HG03342 (cell line): ENCODE data around the gene GRHL1.
"Not testable (repeated sequence)": the region's sequence is repeated elsewhere in the genome, so short reads cannot be mapped to it uniquely, and the experiment has no call there.

Experiments
- ATAC-seq: cut with Tn5 transposase; IDR thresholded peaks from one replicate; pipeline ENCODE4 v1.9.1; 2021; ENCODE audit warnings: mild to moderate bottlenecking, moderate library complexity; ENCODE audit not compliant: unreplicated experiment

Gene GRHL1

GRCh38 chr2:10019602-10020400 is 68.3 kb downstream of the GRHL1 start:
- no peak for ATAC-seq

GRCh38 chr2:10022041-10022421 is 70.5 kb downstream of the GRHL1 start:
- no peak for ATAC-seq

DNA sequence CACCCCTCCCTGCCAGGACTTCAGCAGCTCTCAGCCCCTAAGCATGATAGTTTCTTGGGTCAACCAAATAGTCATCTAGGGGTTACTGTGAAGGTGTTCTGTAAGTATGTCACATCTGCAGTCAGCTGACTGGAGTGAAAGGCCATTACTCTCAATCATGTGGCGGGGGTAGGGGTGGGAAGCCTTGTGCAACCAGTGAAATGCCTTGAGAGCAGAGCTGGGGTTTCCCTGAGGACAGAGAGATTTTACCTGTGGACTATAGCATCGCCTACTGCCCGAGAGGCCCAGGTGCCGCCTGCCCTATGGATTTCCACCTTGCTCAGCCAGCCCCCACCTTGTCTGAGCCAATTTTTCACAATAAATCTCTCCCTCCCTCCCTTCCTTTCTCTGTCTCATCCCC is 71.0 kb downstream of the GRHL1 start:
- ATAC-seq, result no peak

- ATAC-seq, result no peak
Measured at GRCh38 chr2:10022966-10023662, 71.6 kb downstream of the GRHL1 start.

GRCh38 chr2:10026940-10027569 is 75.6 kb downstream of the GRHL1 start:
- ATAC-seq, result no peak

DNA sequence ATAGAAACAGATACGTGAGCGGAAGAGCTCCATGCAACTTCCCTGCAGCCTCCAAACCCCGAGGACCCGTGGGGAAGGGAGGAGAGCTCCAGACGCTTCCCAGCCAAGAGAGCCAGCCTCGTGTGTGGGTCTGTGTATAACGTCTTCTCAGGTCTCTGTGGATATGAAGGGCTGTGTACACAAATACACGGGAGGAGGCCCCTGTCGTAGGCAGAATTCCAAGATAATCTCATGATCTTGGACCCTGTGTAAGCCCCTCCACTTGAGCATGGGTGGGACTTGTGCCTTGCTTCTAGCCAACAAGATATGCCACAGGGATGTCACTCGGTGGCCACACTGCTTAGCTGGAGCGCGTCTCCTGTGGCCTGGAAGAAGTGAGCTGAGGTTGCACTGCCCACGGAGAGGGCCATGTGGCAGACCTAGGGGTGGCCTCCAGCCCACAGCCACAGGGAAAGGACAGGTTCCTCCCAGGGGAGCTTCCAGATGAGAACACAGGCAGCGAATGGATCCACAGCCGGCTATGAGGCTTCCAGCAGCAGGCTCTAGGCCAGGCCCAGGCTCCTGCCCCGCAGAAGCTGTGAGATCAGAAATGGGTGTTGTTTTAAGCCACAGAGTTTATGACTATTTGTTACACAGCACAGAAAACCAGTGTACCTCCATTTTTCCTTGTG is 76.3 kb downstream of the GRHL1 start:
- ATAC-seq, result no peak

DNA sequence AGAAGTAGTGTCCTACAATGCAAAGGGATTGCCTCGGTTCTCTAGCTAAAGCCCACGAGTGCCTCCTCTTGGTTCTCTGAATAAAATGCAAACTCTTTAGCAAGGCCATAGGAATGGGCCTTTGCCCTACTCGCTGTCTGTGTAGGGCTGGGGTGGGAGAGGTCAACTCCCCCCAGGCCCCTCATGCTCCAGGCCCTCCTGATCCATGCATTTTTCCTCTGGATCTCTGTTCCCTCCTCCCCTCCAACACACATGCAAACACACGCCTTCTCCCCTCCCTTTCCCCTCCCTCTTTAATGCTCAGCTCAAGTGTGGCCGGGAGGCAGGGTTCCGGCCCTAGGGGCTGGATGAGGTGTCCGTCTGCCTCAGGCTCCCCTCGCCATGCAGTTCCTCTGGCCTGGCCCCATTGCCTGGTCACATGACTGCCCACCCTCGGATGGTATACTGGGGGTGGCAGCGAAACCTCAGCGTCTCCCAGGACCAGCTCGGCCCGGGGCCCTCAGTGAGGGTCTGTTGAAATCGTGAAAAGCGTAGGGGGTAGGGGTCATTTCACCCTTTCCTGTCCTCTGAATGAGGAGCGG is 77.0 kb downstream of the GRHL1 start:
- no peak for ATAC-seq

DNA sequence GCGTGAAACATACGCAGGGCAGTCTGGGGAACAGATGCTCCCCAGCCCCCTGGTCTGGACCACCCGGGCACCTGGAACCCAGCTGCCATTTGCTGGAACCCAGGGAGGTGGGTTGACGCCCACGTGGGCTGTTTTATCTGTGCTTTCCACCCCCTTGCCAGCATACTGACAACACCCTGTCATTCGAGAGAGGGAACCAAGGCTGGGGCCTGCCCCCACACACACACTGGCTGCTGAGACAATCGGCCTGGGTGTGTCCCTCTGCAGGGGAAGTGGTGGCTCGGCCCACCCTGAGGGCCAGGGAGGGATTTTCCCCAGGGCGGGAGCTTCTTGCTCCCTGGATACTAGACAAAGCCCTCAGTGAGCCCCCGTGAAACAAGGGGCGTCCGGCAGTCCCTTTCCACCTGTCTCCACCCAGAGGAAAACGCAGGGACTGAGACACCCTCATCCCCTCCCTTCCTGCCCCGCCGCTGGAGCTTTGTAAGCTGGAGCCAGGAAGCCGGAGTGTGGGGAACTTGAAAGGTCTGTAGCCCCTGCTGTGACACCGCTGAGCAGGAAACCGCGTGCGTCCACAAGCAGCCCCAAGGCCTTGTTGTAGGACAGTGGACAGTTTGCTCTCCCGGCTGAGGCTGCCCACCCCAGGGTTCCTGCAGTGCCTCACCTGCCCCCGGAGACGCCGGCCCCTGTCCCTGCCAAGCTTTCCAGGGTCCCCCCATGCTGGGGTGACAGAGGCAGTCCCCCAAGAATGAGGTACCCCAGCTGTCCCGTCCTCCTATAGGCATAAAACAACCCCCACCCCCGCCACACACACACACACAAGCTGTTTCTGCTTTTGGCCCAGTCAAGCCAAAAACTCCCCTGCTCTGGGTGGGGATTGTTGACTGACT is 77.7 kb downstream of the GRHL1 start:
- peak; percentile 72 for ATAC-seq

DNA sequence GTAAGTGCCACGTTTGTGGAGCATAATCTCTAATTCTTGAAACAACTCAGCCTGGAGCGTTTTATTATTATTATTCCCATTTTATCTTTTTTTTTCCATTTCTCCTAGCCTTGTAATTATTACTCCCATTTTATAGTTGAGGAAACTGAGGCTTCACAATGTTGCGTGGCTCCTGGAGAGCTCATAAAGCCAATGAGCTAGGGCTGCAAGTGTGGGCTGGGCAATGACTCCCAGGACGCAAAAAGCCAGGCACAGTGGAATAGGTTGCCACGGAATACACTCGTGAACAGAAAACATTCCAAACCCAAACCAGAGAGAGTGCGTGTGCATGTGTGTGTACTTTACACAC is 78.4 kb downstream of the GRHL1 start:
- no peak for ATAC-seq

- no peak for ATAC-seq
Measured at GRCh38 chr2:10030311-10030736, 78.8 kb downstream of the GRHL1 start.

- ATAC-seq, result not testable (repeated sequence)
Measured at GRCh38 chr2:10030798-10031197, 79.3 kb downstream of the GRHL1 start.

DNA sequence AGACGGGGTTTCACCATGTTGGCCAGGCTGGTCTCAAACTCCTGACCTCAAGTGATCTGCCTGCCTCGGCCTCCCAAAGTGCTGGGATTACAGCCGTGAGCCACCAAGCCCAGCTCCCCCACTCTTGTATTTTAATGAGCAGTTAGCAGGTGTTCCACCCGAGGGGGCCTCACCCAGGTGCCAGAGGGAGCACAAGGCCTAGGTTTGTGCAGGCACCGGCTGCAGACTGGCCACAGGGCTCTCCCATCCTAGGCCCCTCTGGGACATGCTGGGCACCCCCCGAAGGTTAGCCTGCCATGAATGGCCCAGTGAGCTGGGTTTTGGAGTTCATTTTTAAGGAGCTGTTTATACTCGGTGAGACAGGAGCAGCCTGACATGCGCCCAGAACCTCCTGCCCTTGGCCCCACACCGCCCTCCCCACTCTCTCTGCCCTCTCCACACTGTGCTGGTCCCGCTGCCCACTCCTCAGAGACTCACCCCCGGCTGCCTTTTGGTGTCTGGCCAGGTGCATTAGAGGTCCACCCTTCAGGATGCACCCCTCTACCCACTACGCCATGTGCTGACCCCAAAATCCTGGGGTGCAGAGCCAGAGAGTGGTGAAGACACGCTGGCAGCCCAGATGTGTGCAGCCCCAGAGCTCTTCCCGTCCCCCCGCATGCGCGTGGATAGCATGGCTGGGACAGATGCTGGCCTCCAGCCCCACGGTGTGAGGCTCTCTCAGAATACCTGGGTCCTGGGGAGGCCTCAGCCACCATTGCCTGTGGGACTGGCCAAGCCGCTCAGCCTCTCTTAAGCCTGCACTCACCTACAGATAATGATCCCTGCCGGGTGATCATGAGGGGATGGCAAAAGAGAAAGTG is 80.6 kb downstream of the GRHL1 start:
- no peak for ATAC-seq

DNA sequence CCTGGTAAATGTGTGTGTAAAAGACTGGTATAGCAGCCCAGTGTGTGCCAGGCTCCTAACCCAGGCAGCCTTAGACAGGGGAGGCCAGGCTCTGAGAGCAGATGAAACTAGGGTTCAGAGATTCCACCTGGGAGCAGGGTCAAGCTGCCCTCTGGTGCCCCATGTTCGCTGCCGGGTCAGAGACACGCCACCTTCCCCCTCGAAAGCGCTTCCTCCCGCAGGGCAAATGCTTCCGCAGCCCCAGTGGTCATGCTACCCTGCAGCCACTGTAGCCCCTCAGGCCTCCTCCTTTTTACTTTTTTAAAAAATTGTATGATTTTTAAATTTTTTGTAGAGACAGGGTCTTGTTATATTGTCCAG is 81.2 kb downstream of the GRHL1 start:
- ATAC-seq, result no peak

- no peak for ATAC-seq
Measured at GRCh38 chr2:10033251-10034006, 81.9 kb downstream of the GRHL1 start.

DNA sequence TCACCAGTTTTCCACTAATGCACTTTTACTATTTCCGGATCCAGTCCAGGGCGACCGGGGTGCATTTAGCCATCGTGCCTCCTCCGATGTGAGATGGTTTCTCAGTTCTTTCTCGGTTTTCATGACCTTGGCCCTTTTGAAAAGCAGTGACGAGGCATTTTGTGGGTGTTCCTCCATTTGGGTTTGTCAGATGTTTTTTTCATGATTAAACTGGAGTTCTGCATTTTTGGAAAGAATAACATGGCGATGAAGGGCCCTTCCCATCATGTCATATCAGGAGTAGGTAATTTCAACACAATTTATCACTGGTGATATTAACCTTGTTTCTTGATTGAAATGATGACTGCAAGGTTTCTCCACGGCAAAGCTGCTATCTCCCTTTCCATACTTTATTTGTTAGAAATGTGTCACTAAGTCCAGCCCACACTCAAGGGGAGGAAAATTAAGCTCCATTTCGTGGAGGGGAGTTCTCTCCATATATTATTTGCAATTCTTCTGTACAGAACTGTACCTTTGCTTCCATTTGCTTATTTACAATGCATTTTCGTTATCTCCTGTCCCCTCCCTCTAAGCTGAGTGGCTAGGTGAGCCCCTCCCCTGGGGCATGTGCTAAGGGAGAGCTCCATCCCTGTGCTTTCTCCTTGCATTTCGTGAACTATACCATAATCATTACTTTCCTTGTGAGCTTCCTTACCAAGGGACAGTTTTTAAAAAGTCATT is 83.0 kb downstream of the GRHL1 start:
- no peak for ATAC-seq

DNA sequence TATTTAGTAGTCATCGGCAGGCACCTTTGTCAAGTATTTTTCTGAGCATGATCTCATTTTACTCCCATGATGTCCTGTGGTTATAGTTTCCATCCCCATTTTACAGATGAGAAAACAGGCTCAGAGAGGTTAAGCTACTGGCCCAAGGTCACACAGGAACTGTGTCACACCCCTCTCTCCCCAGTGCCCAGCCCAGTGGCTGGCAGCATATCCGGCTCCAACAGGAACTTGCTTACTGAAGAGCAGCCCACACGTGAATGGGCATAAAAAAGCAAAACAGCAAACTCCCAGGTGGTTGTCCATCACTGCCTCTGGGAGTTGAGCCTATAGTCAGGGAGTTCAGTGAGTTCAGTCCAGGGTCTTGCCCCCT is 83.5 kb downstream of the GRHL1 start:
- ATAC-seq, result no peak

DNA sequence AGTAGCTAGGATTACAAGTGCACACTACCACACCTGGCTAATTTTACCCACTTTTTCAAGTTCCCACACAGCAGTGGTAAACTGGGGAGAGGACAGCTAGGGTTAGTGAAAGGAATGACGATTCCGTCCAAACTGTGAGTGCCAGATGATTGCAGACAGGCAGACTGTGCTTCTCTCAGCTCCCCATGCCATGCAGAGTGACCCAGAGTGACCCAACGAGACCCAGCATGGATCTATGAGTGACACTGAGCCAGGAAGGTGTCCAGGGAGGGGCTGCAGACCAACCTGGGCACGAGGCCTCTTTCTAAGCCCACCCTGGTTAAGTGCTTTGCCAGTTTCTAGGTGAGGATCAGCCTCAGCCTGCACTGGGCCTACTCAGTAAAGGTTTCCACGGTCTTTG is 84.1 kb downstream of the GRHL1 start:
- ATAC-seq, result no peak
